GM18499 (cell line): ENCODE results near the gene TBC1D32.
"Not testable (repeated sequence)": the region's sequence is repeated elsewhere in the genome, so short reads cannot be mapped to it uniquely, and the experiment has no call there.

Experiments
- ATAC-seq: cut with Tn5 transposase; IDR thresholded peaks from one replicate; pipeline ENCODE4 v1.9.1; 2021; ENCODE audit warnings: moderate number of reproducible peaks; ENCODE audit not compliant: insufficient read depth, unreplicated experiment

Gene TBC1D32

GRCh38 chr6:121223930-121224329 is 110.3 kb downstream of the TBC1D32 start:
- no peak for ATAC-seq

GRCh38 chr6:121223212-121223611 is 111.1 kb downstream of the TBC1D32 start:
- no peak for ATAC-seq

- no peak for ATAC-seq
Observed at GRCh38 chr6:121222656-121223055, 111.6 kb downstream of the TBC1D32 start.

GRCh38 chr6:121216928-121217327 is 117.4 kb downstream of the TBC1D32 start:
- no peak for ATAC-seq

- ATAC-seq, result not testable (repeated sequence)
Observed at GRCh38 chr6:121213341-121213740, 120.9 kb downstream of the TBC1D32 start.

GRCh38 chr6:121210943-121211342 is 123.3 kb downstream of the TBC1D32 start:
- ATAC-seq, result no peak

- no peak for ATAC-seq
Observed at GRCh38 chr6:121205569-121205968, 128.7 kb downstream of the TBC1D32 start.

GRCh38 chr6:121201105-121201504 is 133.2 kb downstream of the TBC1D32 start:
- ATAC-seq, result no peak

GRCh38 chr6:121196042-121196441 is 138.2 kb downstream of the TBC1D32 start:
- ATAC-seq, result not testable (repeated sequence)

- no peak for ATAC-seq
Observed at GRCh38 chr6:121190122-121190521, 144.2 kb downstream of the TBC1D32 start.

GRCh38 chr6:121188356-121188755 is 145.9 kb downstream of the TBC1D32 start:
- ATAC-seq, result no peak

GRCh38 chr6:121187833-121188200 is 146.5 kb downstream of the TBC1D32 start:
- no peak for ATAC-seq

GRCh38 chr6:121187200-121187832 is 147.0 kb downstream of the TBC1D32 start:
- ATAC-seq, result no peak

GRCh38 chr6:121183742-121184141 is 150.5 kb downstream of the TBC1D32 start:
- no peak for ATAC-seq

- no peak for ATAC-seq
Observed at GRCh38 chr6:121175827-121176226, 158.5 kb downstream of the TBC1D32 start.

GRCh38 chr6:121172451-121172850 is 161.8 kb downstream of the TBC1D32 start:
- not testable (repeated sequence) for ATAC-seq

GRCh38 chr6:121171879-121172278 is 162.4 kb downstream of the TBC1D32 start:
- no peak for ATAC-seq

GRCh38 chr6:121161886-121162285 is 172.4 kb downstream of the TBC1D32 start:
- ATAC-seq, result no peak

- ATAC-seq, result no peak
Observed at GRCh38 chr6:121160276-121160675, 174.0 kb downstream of the TBC1D32 start.

GRCh38 chr6:121158891-121159290 is 175.4 kb downstream of the TBC1D32 start:
- no peak for ATAC-seq

- no peak for ATAC-seq
Observed at GRCh38 chr6:121158438-121158837, 175.8 kb downstream of the TBC1D32 start.

GRCh38 chr6:121157906-121158305 is 176.4 kb downstream of the TBC1D32 start:
- ATAC-seq, result no peak

- no peak for ATAC-seq
Observed at GRCh38 chr6:121143476-121143875, 190.8 kb downstream of the TBC1D32 start.
